Fibroblast of peridontal ligament (primary cell): ENCODE measurements around the gene GATA6.

Source experiments
- DNase-seq: peaks from one replicate; pipeline ENCODE4 v3.0.0-alpha.2; 2010; ENCODE audit errors: extremely low read depth

Gene GATA6

DNA sequence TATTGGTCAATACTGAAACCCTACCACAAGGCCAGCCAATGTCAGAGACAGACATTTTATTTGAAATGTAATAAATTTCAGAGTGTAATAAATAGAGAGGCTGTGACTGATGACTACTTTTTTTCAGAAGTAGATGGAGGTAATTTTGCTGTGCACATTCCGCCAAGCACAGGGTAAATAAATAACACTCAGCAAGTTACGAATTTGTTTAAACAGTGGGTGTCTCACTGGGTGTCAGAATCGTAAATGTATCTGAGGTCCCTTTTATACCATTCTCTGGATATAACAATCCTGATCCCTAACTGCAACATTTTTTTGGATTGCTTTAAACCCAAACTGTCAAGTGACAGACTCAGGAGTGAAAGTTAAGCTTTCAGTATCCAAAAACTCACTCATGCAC lies 74.1 kb downstream of the GATA6 start:
- no peak for DNase-seq

- no peak for DNase-seq
These were observed 80.6 kb downstream of the GATA6 start for GRCh38 chr18:22250026-22250425.

- no peak for DNase-seq
These were observed 81.2 kb downstream of the GATA6 start for GRCh38 chr18:22250591-22250996.
